Small intestine (tissue), 16 donors: ENCODE measurements around the gene RRP36. TPM values are rescaled to one million over a fixed set of nuclear protein-coding genes. Genes with fewer than 3 reads are reported as not detected.

ENCODE experiments used
- DNase-seq, 2 donors: peaks; one replicate each; pipeline versions ENCODE4 v3.0.0 to v3.0.0-alpha.2; 2013
- FAIRE-seq: peaks from 2 replicates; lab custom pipeline; 2012; peaks lifted over from hg19 to GRCh38; lab: Jason Lieb, UNC
- H3K27ac ChIP-seq, 3 donors: one replicate each; pipeline ENCODE4 v1.5.1; 2013; ENCODE audit warnings: low read length in 2 of 3, mild to moderate bottlenecking in 2 of 3, control low read depth in 1 of 3, inconsistent platforms in 1 of 3, low read depth in 1 of 3, moderate library complexity in 1 of 3
- H3K27me3 ChIP-seq, 3 donors: one replicate each; pipeline ENCODE4 v1.6.1; 2013; ENCODE audit warnings: low read length in 3 of 3, inconsistent platforms in 1 of 3; ENCODE audit not compliant: control insufficient read depth in 3 of 3, insufficient read depth in 3 of 3
- H3K36me3 ChIP-seq, 3 donors: one replicate each; pipeline ENCODE4 v1.6.1; 2013; ENCODE audit warnings: low read length in 3 of 3, inconsistent platforms in 1 of 3, low read depth in 1 of 3, mild to moderate bottlenecking in 1 of 3, moderate library complexity in 1 of 3; ENCODE audit not compliant: control insufficient read depth in 3 of 3, insufficient read depth in 2 of 3
- H3K4me1 ChIP-seq, 3 donors: one replicate each; pipeline ENCODE4 v1.6.1; 2013; ENCODE audit warnings: low read length in 2 of 3, inconsistent platforms in 1 of 3, low read depth in 1 of 3, mild to moderate bottlenecking in 1 of 3, moderate library complexity in 1 of 3; ENCODE audit not compliant: control insufficient read depth in 3 of 3, insufficient read depth in 2 of 3
- H3K4me3 ChIP-seq, 3 donors: one replicate each; pipeline ENCODE4 v1.5.1; 2013; ENCODE audit warnings: low read length in 3 of 3, control low read depth in 1 of 3, inconsistent platforms in 1 of 3, low read depth in 1 of 3, mild to moderate bottlenecking in 1 of 3, moderate library complexity in 1 of 3
- H3K9me3 ChIP-seq, 2 donors: one replicate each; pipeline ENCODE4 v1.6.1; 2013; ENCODE audit warnings: low read depth in 1 of 2, low read length in 1 of 2; ENCODE audit not compliant: control insufficient read depth in 2 of 2, insufficient read depth in 1 of 2
- WGBS, 3 donors: extraction: QIAGEN DNeasy Blood & Tissue Kit; methylation state at CpG; one replicate each; pipeline ENCODE4 v1.1.7; 2013; 5-methylcytosine and 5-hydroxymethylcytosine counted together
- long read RNA-seq, 10 donors: transcript quantifications; one replicate each; lab custom pipeline, GENCODE V29; 2026
- polyA plus RNA-seq, 4 donors: library from polyadenylated mRNA; stranded (reverse) in 3 of 4; unstranded in 1 of 4; fragments of 200-250 nt in 3 of 4; fragments of 120-200 nt in 1 of 4; gene quantifications; one replicate each; pipeline versions ENCODE4 v1.2.1 to v1.2.3, GENCODE V29; 2013
- donor health status: healthy with polysubstance abuse.
- donor health status: control.
- donor health status: control.
- donor health status: Bipolar disorder and iron deficiency.
- donor health status: healthy.

RRP36 gene, protein sequence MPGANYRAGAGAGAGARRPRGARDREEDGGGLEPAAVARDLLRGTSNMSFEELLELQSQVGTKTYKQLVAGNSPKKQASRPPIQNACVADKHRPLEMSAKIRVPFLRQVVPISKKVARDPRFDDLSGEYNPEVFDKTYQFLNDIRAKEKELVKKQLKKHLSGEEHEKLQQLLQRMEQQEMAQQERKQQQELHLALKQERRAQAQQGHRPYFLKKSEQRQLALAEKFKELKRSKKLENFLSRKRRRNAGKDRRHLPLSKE
- 10 to 100 TPM; 32.2 to 50.0 (median 42.0) TPM for polyA plus RNA-seq
- long read RNA-seq, donor 1, transcript RRP36-201 (7 exons, 1,159 nt) = major isoform, 18 of 80 reads
- long read RNA-seq, donor 1, transcript RRP36-203 (1 exons, 1,005 nt) = minor isoform, 17 of 80 reads
- long read RNA-seq, donor 1, partial matches to known transcripts = 45 of 80 reads
- long read RNA-seq, donor 1, other reads (novel, unspliced or antisense) = 0 of 80 reads
- long read RNA-seq, donor 2, transcript RRP36-201 (7 exons, 1,159 nt) = major isoform, 5 of 7 reads
- long read RNA-seq, donor 2, partial matches to known transcripts = 0 of 7 reads
- long read RNA-seq, donor 2, other reads (novel, unspliced or antisense) = 0 of 7 reads
- long read RNA-seq, donor 3, transcript RRP36-201 (7 exons, 1,159 nt) = major isoform, 12 of 20 reads
- long read RNA-seq, donor 3, transcript RRP36-203 (1 exons, 1,005 nt) = minor isoform, 8 of 20 reads
- long read RNA-seq, donor 3, partial matches to known transcripts = 0 of 20 reads
- long read RNA-seq, donor 3, other reads (novel, unspliced or antisense) = 0 of 20 reads
- long read RNA-seq, donor 4, partial matches to known transcripts = 0 of 1 reads
- long read RNA-seq, donor 4, other reads (novel, unspliced or antisense) = 0 of 1 reads
- long read RNA-seq, donor 5, partial matches to known transcripts = 0 of 6 reads
- long read RNA-seq, donor 5, other reads (novel, unspliced or antisense) = 0 of 6 reads
- long read RNA-seq, donor 6, transcript RRP36-203 (1 exons, 1,005 nt) = minor isoform, 6 of 14 reads
- long read RNA-seq, donor 6, transcript RRP36-201 (7 exons, 1,159 nt) = major isoform, 8 of 14 reads
- long read RNA-seq, donor 6, partial matches to known transcripts = 0 of 14 reads
- long read RNA-seq, donor 6, other reads (novel, unspliced or antisense) = 0 of 14 reads
- long read RNA-seq, donor 7, transcript RRP36-201 (7 exons, 1,159 nt) = major isoform, 10 of 17 reads
- long read RNA-seq, donor 7, transcript RRP36-203 (1 exons, 1,005 nt) = minor isoform, 7 of 17 reads
- long read RNA-seq, donor 7, partial matches to known transcripts = 0 of 17 reads
- long read RNA-seq, donor 7, other reads (novel, unspliced or antisense) = 0 of 17 reads
- long read RNA-seq, donor 8, partial matches to known transcripts = 0 of 3 reads
- long read RNA-seq, donor 8, other reads (novel, unspliced or antisense) = 0 of 3 reads
- long read RNA-seq, donor 9, partial matches to known transcripts = 0 of 3 reads
- long read RNA-seq, donor 9, other reads (novel, unspliced or antisense) = 0 of 3 reads
- long read RNA-seq, donor 10, transcript RRP36-203 (1 exons, 1,005 nt) = minor isoform, 10 of 22 reads
- long read RNA-seq, donor 10, transcript RRP36-201 (7 exons, 1,159 nt) = major isoform, 12 of 22 reads
- long read RNA-seq, donor 10, partial matches to known transcripts = 0 of 22 reads
- long read RNA-seq, donor 10, other reads (novel, unspliced or antisense) = 0 of 22 reads

DNA sequence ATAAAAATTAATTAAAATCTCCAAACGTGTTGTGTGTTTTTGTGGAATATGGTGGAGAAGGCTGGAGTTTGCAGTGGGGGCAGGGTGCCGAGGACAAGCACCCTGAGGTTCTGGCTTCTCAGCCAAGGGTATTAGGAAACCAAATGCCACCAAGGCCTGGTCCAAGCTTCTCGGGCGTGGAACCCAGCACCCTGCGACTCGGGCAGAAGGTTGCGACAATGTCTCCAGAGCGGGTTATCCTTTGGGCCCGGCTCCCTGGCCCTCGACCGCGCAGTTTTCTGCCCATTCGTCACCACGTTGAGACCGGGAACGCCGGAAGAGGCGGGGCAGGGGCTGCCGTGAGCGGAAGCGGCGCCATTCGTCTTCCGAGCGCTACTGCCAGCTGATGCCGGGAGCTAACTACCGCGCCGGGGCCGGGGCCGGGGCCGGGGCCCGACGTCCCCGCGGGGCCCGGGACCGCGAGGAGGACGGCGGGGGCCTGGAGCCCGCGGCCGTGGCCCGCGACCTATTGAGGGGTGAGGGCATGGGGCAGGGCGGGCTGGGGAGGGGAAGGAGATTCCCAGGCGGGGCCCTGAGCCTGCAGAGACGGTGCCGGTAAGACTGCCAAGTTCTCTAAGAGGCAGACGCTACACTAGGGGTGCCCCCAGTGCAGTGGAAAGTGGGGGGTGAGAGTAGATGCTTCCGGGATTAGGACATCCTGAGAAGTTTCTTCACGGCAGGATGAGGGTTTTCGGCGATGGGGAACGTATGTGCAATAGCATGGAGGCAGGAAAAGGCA lies at the start of gene RRP36:
RRP36 (plus strand) TSS at position 354 of the 778 bp plus-strand sequence; CDS start at position 386, 32 bp downstream.
- Histone ChIP-seq H3K4me1 (peaks cover 0 to 21% (median 2%) of the 10 kb centered on the region in 3 donors), H3K36me3 (peaks cover 5 to 76% (median 8%) of the 10 kb centered on the region in 3 donors)

DNA sequence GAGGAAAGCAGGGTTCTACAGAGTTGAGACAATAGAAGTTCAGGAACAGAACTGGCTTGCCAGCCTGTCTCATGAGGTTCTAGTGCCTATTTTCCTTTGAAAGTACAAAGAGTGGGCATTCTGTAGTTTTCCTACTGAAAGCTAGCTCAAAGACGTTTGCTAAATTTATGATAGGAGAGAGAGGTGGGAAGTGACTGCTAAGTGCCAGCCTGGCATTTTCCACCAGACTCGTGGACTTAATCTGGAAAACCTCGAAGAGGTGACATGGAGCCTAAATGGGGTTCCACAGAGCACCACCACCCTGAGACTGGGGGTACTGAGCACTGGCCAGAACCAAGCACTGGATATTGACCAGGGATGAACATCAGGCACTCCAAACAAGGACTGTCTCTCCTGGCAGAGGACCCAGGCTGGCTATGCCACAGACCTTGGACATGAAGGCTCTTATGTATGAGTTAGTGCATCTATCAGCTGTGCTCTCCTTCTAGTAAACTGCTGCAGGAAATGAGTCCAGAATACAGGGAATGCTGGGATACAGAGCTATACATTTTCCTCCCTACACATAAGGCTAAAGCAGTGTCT lies 49.6 kb upstream of the RRP36 start:
- H3K27me3 ChIP-seq = no peaks in the 10 kb centered on the region
- peaks cover 8 to 53% (median 19%) of the 10 kb centered on the region in 3 donors for H3K36me3 ChIP-seq
- no peak overlapping the region for H3K4me3 ChIP-seq
- H3K4me1 ChIP-seq = peaks cover 0 to 3% (median 0%) of the 10 kb centered on the region in 3 donors
- H3K27ac ChIP-seq = no peak overlapping the region
- DNase-seq (no peak), FAIRE-seq (no peak)
- WGBS, 3 donors = 82 to 89% (median 86%) methylated on average over 3 of the region's 3 CpGs
- H3K9me3 ChIP-seq = no peaks in the 10 kb centered on the region

More for the DNA sequence above, at the start of gene RRP36:
- FAIRE-seq = no peak
- peak within 1 kb of the TSS; percentile 66 to 86 (median 85) for H3K27ac ChIP-seq
- H3K9me3 ChIP-seq = no peaks in the 10 kb centered on the region
- H3K4me3 ChIP-seq = peak within 1 kb of the TSS; percentile 90 to 96 (median 94)
- DNase-seq = peak; percentile 76 to 91
- WGBS, 3 donors = 1% methylated on average over 45 to 56 of the region's 56 CpGs
- no peaks in the 10 kb centered on the region for H3K27me3 ChIP-seq

DNA sequence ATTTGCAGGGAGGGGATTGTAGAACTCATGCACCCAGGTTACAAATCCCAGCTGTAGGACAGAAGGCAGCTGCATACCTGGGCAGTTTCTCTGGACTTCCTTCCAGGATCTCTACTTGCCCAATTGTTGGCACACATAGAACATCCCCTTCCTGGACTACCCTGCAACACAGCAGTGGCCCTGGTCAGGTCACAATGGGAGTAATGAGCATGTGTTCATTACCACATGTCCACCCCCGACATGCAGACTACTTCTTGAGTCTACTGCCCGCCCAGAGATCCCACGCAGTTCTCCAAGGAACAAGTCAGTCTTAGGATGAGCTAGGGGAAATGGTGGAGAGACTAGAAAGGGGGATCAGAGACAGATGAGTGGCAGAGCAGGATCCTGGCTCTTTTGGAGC lies 47.5 kb upstream of the RRP36 start:
- no peak for FAIRE-seq
- Histone ChIP-seq H3K36me3 (peaks cover 5 to 38% (median 5%) of the 10 kb centered on the region in 3 donors), H3K27me3 (no peaks in the 10 kb centered on the region), H3K27ac (no peak overlapping the region), H3K4me1 (peaks cover 0 to 7% (median 3%) of the 10 kb centered on the region in 3 donors), H3K9me3 (no peaks in the 10 kb centered on the region), H3K4me3 (no peak overlapping the region)
- DNase-seq = no peak
- WGBS, 3 donors = 87 to 98% (median 97%) methylated on average over 3 of the region's 3 CpGs

DNA sequence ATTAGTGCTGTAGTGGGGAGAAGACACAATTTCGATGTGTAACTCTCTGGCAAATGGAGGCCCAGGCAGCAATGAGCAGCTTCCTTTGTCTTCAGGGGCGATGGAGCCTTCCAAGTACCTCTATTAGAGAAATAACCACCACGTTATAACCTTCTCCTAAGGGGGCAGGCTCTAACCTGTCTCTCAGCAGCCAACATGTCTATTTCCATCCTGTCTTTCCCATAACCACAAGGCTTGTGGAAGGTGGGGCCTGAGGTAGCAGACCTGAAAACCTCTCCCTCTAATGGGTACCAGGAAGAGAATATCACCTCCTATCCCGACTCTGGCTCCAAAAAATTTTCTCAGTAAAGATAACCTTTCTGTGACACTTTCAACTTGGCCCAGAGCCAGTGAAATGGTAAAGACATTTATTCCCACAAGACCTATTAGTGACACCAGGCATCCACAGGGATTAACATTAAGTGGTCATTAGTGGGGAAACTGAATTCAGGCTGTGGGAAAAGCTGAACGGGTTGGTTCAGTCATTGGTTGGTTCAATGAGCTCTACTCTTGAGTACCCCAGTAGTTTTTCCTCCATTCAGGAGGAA lies 46.4 kb upstream of the RRP36 start:
- 81 to 87% (median 84%) methylated on average over 5 of the region's 5 CpGs for WGBS, 3 donors
- Histone ChIP-seq H3K27ac (no peak overlapping the region), H3K9me3 (no peaks in the 10 kb centered on the region), H3K36me3 (peaks cover 0 to 27% (median 5%) of the 10 kb centered on the region in 3 donors), H3K4me1 (peaks cover 3 to 12% (median 8%) of the 10 kb centered on the region in 3 donors), H3K4me3 (no peak overlapping the region), H3K27me3 (no peaks in the 10 kb centered on the region)
- FAIRE-seq (no peak), DNase-seq (no peak)

DNA sequence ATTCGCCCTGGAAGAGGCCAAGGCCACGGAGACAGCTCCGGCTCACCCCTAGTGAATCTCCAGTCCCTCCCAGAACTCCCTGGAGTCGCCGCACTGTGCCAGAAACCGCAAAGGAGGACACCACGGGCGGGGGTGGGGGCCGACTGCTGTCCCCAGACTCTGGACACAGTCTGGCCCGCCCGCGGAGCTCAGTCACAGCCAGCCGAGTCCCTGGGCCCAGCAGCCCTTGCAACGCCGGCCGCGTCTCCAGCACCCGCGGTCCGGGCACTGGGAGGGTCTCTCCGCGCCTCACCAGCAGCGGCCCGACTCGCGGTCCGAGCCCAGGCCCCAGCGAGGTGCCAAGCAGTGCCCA lies 43.0 kb upstream of the RRP36 start:
- no peaks in the 10 kb centered on the region for H3K27me3 ChIP-seq
- H3K27ac ChIP-seq = peak overlapping the region; percentile 83 to 98 (median 97)
- no peak for FAIRE-seq
- peaks cover 0 to 15% (median 4%) of the 10 kb centered on the region in 3 donors for H3K36me3 ChIP-seq
- 0 to 1% (median 0%) methylated on average over 21 to 28 of the region's 28 CpGs for whole genome bisulfite sequencing, 3 donors
- H3K4me1 ChIP-seq = peaks cover 3 to 12% (median 9%) of the 10 kb centered on the region in 3 donors
- peak; percentile 47 to 74 for DNase-seq
- H3K4me3 ChIP-seq = peak overlapping the region; percentile 62 to 94 (median 90)
- no peaks in the 10 kb centered on the region for H3K9me3 ChIP-seq

DNA sequence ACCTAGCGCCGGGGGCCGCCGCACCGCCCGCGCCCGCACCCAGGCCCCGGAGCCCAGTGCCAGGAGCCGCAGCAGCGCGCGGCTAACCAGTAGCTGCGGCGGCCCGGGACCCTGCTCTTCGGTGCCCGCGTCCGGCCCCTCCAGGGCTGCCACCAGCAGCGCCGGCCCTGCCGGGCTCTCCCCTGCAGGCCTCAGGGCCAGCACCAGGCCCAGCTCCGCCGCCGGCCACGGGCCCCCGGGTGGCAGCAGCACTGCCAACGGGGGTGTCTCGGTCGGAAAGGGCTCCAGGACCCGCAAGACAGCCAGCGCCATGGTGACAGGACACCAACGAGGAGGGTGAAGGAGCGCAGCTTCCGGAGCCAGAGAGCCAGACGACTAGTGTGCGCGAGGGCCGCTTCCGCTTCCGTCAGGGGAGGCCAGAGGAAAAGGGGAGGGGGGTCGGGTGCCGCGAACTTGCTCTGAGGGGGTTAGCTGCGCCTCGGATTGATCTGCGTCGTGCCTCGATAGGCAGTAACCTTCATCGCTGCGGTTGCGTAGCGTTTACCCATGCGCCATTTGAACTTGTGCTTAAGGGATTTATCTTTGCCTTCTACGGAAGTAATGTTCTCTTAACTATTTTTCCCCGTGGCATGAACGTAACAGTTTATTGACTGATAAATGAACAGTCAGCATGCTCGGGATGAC lies 42.4 kb upstream of the RRP36 start, which contains the start of gene PEX6:
PEX6 (minus strand) TSS at position 343 of the 684 bp plus-strand sequence; CDS start at position 312, 31 bp downstream.
- 0% methylated on average over 45 to 59 of the region's 59 CpGs for WGBS, 3 donors
- H3K27ac ChIP-seq = peak within 1 kb of the TSS; percentile 83 to 98 (median 97)
- H3K9me3 ChIP-seq = no peaks in the 10 kb centered on the region
- no peak for FAIRE-seq
- peaks cover 3 to 14% (median 12%) of the 10 kb centered on the region in 3 donors for H3K4me1 ChIP-seq
- peak within 1 kb of the TSS; percentile 62 to 94 (median 90) for H3K4me3 ChIP-seq
- H3K36me3 ChIP-seq = peaks cover 0 to 9% (median 0%) of the 10 kb centered on the region in 3 donors
- peak; percentile 93 for DNase-seq
- no peaks in the 10 kb centered on the region for H3K27me3 ChIP-seq
